GM12892 (cell line): Measurements from ENCODE around the gene ADRA2A.

ENCODE experiments used
- POLR2A ChIP-seq: IDR thresholded peaks from 2 replicates; pipeline ENCODE4 v1.6.1; 2011; ENCODE audit warnings: low read depth, low read length, control low read depth
- POLR2AphosphoS5 ChIP-seq: IDR thresholded peaks from 2 replicates; pipeline ENCODE4 v1.6.1; 2011; ENCODE audit warnings: low read depth, low read length, control low read depth
- TAF1 ChIP-seq: IDR thresholded peaks from 2 replicates; pipeline ENCODE4 v1.6.1; 2011; ENCODE audit warnings: low read depth, mild to moderate bottlenecking, control low read depth, low read length, borderline replicate concordance

DNA sequence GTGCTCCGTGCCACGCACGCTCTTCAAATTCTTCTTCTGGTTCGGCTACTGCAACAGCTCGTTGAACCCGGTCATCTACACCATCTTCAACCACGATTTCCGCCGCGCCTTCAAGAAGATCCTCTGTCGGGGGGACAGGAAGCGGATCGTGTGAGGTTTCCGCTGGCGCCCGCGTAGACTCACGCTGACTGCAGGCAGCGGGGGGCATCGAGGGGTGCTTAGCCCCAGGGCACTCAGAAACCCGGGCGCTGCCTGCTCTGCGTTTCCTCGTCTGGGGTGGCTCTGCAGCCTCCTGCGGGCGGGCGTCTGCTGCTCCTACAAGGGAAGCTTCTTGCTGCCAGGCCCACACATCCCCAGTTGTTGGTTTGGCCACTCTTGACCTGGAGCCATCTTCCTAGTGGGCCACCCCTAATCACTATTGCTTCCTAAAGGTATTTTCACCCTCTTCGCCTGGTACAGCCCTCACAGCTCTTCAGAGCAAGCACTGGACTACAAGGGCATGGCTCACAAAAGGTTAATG lies 2.5 kb downstream of the ADRA2A start:
- TF ChIP-seq POLR2A (no peak), POLR2AphosphoS5 (no peak), TAF1 (no peak)
